Tibial nerve (tissue), 4 donors: Measurements from ENCODE around the gene SF3B1.

Experiments used
- CTCF ChIP-seq, 5 experiments: fragments of 200-600 bp in 3 of 5; fragments of 450-650 bp in 2 of 5; sonication (generic) in 3 of 5; IDR thresholded peaks; one replicate each; pipeline ENCODE4 v1.5.1; 2016 to 2019; ENCODE audit warnings: antibody characterized with exemption in 5 of 5, mild to moderate bottlenecking in 3 of 5, moderate library complexity in 2 of 5
- EP300 ChIP-seq, 2 donors: sonication (generic); formaldehyde crosslinking; IDR thresholded peaks; one replicate each; pipeline ENCODE4 v1.6.1; 2017; ENCODE audit warnings: antibody characterized with exemption in 2 of 2, mild to moderate bottlenecking in 1 of 2
- POLR2A ChIP-seq, 2 donors: fragments of 450-650 bp; IDR thresholded peaks; one replicate each; pipeline ENCODE4 v1.6.1; 2017; ENCODE audit warnings: antibody characterized with exemption in 2 of 2, mild to moderate bottlenecking in 2 of 2, moderate library complexity in 2 of 2

- peak in 4 of 5 experiments; percentile 27 to 60 (median 46) for TF ChIP-seq CTCF (IDR thresholded peaks at IDR 0.05)
- peak; percentile 93 to 99 for TF ChIP-seq EP300 (IDR thresholded peaks at IDR 0.05)
- TF ChIP-seq POLR2A (IDR thresholded peaks at IDR 0.05), result peak; percentile 80 to 94
Measured at GRCh38 chr2:197453123-197453913, 18.5 kb upstream of the SF3B1 start, which contains the start of gene COQ10B.
